Measurements from ENCODE around the gene GPR173. TPM values are rescaled to one million over a fixed set of nuclear protein-coding genes. Genes with fewer than 3 reads are reported as not detected.
A peak's percentile ranks its signal among the peaks of the same experiment; 100 is the strongest.

The GPR173 gene
- total and polyA plus RNA-seq, 9 of the 15 experiments (the other 6 are each of a cell fraction or from before 2014, with no cell fraction given): 0.01 TPM; not detected in 8

DNA sequence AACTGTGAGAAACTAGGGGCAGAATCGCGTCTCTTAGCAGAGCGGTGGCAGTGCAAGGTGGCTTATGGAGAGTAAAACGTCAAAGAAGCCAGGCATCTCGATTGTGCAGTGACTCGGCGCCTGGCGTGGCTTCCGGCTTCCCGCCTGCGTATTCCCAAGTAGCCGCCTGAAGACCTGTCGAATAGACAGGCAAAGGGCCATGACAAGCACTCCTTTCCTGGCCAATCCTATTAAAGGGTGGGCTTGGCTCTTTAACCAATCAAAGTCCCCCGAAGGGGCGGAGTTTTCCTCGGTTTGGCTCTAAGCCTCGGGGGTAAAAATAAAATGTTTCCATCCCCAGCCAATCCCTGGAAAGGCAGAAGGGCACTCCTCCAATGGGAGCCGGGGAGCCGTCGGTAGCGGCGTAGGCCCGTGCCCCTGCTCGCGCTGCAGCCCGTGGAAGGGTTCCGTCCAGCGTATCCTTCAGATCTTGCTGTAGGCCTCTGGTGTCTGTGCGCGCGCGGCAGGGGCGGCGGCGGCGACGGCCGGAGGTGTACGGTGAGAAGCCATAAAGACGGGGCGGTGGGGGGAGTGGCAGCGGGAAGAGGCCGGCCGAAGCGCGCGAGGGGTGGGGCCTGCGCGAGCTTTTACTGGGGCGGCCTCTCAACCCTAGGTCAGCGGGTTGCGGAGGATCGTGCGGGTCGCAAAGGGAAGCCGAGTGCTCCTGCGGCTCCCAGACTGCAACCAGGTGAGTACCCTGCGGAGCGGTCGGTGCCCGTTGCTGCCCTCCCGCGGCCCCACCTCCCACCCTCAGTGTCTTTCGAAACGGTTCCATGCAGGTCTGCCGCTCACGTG, 45.4 kb downstream of the GPR173 start, which contains the start of gene KANTR (continued):
- TF ChIP-seq AFF1 (IDR thresholded peaks at IDR 0.05; ENCODE audit: low read depth in 1 of 2, partially characterized antibody in 2 of 2) (no peak), DLX4 (CRISPR knock-in tag; IDR thresholded peaks at IDR 0.05) (no peak), ETV6 (IDR thresholded peaks at IDR 0.05; ENCODE audit: borderline replicate concordance in 1 of 2, low read depth in 2 of 2, low read length in 1 of 2) (no peak), ETV6 (CRISPR knock-in tag; IDR thresholded peaks at IDR 0.05; ENCODE audit: borderline replicate concordance) (no peak), U2AF1 (optimal IDR thresholded peaks at IDR 0.05; ENCODE audit: low read depth, low read length) (no peak), MTF1 (CRISPR knock-in tag; IDR thresholded peaks at IDR 0.05; ENCODE audit: borderline replicate concordance) (no peak), BRCA1 (IDR thresholded peaks at IDR 0.05) (no peak), BRCA1 (CRISPR knock-in tag; IDR thresholded peaks at IDR 0.05) (no peak), ZC3H8 (IDR thresholded peaks at IDR 0.05) (no peak), ZEB2 (IDR thresholded peaks at IDR 0.05) (no peak), ZBED1 (IDR thresholded peaks at IDR 0.05) (no peak), CREBBP (IDR thresholded peaks at IDR 0.05; ENCODE audit: low read depth, low read length) (no peak), HDAC6 (IDR thresholded peaks at IDR 0.05; ENCODE audit: low read depth, low read length) (no peak), RBM14 (IDR thresholded peaks at IDR 0.05; ENCODE audit: borderline replicate concordance, insufficient read depth, low read depth, low read length) (no peak), CHAMP1 (IDR thresholded peaks at IDR 0.05) (no peak)
- TF ChIP-seq, protein P1, sequence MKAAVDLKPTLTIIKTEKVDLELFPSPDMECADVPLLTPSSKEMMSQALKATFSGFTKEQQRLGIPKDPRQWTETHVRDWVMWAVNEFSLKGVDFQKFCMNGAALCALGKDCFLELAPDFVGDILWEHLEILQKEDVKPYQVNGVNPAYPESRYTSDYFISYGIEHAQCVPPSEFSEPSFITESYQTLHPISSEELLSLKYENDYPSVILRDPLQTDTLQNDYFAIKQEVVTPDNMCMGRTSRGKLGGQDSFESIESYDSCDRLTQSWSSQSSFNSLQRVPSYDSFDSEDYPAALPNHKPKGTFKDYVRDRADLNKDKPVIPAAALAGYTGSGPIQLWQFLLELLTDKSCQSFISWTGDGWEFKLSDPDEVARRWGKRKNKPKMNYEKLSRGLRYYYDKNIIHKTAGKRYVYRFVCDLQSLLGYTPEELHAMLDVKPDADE (conservative IDR thresholded peaks at IDR 0.05; ENCODE audit: control insufficient read depth, low read depth, low read length): 0 out of 2 replicates have a peak, but pooled peaks have one; percentile 33
- TF ChIP-seq, protein P2, sequence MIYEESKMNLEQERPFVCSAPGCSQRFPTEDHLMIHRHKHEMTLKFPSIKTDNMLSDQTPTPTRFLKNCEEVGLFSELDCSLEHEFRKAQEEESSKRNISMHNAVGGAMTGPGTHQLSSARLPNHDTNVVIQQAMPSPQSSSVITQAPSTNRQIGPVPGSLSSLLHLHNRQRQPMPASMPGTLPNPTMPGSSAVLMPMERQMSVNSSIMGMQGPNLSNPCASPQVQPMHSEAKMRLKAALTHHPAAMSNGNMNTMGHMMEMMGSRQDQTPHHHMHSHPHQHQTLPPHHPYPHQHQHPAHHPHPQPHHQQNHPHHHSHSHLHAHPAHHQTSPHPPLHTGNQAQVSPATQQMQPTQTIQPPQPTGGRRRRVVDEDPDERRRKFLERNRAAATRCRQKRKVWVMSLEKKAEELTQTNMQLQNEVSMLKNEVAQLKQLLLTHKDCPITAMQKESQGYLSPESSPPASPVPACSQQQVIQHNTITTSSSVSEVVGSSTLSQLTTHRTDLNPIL (CRISPR knock-in tag; IDR thresholded peaks at IDR 0.05): no peak

All from K562 (cell line).